Measurements from ENCODE around the gene IFITM1.

IFITM1 gene

GRCh38 chr11:350723-351255 lies 36.9 kb downstream of the IFITM1 start:
- no peak for TF ChIP-seq CTCF (IDR thresholded peaks at IDR 0.05)

- no peak for TF ChIP-seq CTCF (IDR thresholded peaks at IDR 0.05)
These were observed 37.6 kb downstream of the IFITM1 start for GRCh38 chr11:351411-351810.

GRCh38 chr11:352456-353031 lies 38.7 kb downstream of the IFITM1 start:
- TF ChIP-seq CTCF (IDR thresholded peaks at IDR 0.05), result no peak

- TF ChIP-seq CTCF (IDR thresholded peaks at IDR 0.05), result no peak
These were observed 39.5 kb downstream of the IFITM1 start for GRCh38 chr11:353179-353873.

GRCh38 chr11:355581-356458 lies 42.0 kb downstream of the IFITM1 start:
- TF ChIP-seq CTCF (IDR thresholded peaks at IDR 0.05), result no peak

GRCh38 chr11:356610-357009 lies 42.8 kb downstream of the IFITM1 start:
- TF ChIP-seq CTCF (IDR thresholded peaks at IDR 0.05), result no peak

- no peak for TF ChIP-seq CTCF (IDR thresholded peaks at IDR 0.05)
These were observed 43.7 kb downstream of the IFITM1 start for GRCh38 chr11:357582-357981.
